GM20431 (cell line): ENCODE measurements around the gene NIN.

Source experiments
- in situ Hi-C: fragments of 300-500 bp; cut with MseI, MboI; formaldehyde crosslinking; loops from one replicate; pipeline ENCODE4 v1.15.0; 2020; ENCODE audit warnings: low sequenced_read_pairs; ENCODE audit not compliant: unreplicated experiment

Gene NIN

GRCh38 chr14:50797250-50798047, 33.5 kb downstream of the NIN start:
- in situ Hi-C loops, result no loop called here

- in situ Hi-C loops, result no loop called here
Observed at GRCh38 chr14:50796390-50796789, 34.6 kb downstream of the NIN start.

GRCh38 chr14:50795909-50796308, 35.1 kb downstream of the NIN start:
- in situ Hi-C loops, result no loop called here

- in situ Hi-C loops, result no loop called here
Observed at GRCh38 chr14:50795142-50795541, 35.8 kb downstream of the NIN start.

GRCh38 chr14:50794068-50794645, 36.8 kb downstream of the NIN start:
- in situ Hi-C loops, result no loop called here

- in situ Hi-C loops, result no loop called here
Observed at GRCh38 chr14:50792634-50793068, 38.3 kb downstream of the NIN start.

- in situ Hi-C loops, result no loop called here
Observed at GRCh38 chr14:50792051-50792477, 38.9 kb downstream of the NIN start.

- in situ Hi-C loops, result no loop called here
Observed at GRCh38 chr14:50791201-50791600, 39.8 kb downstream of the NIN start.

GRCh38 chr14:50790589-50790988, 40.4 kb downstream of the NIN start:
- in situ Hi-C loops, result no loop called here

- in situ Hi-C loops, result no loop called here
Observed at GRCh38 chr14:50786751-50787464, 44.1 kb downstream of the NIN start.

GRCh38 chr14:50785457-50786063, 45.4 kb downstream of the NIN start:
- in situ Hi-C loops, result no loop called here

GRCh38 chr14:50784683-50785456, 46.1 kb downstream of the NIN start:
- in situ Hi-C loops, result no loop called here

GRCh38 chr14:50783563-50783962, 47.4 kb downstream of the NIN start:
- in situ Hi-C loops, result no loop called here

- in situ Hi-C loops, result no loop called here
Observed at GRCh38 chr14:50780393-50780792, 50.6 kb downstream of the NIN start.

- in situ Hi-C loops, result no loop called here
Observed at GRCh38 chr14:50778721-50779483, 52.1 kb downstream of the NIN start.

- in situ Hi-C loops, result no loop called here
Observed at GRCh38 chr14:50776522-50776921, 54.4 kb downstream of the NIN start.

GRCh38 chr14:50775357-50775756, 55.6 kb downstream of the NIN start:
- in situ Hi-C loops, result no loop called here

- in situ Hi-C loops, result no loop called here
Observed at GRCh38 chr14:50774542-50775267, 56.3 kb downstream of the NIN start.
